GM23338 (cell line): ENCODE data around the gene ABCD1.

Experiments
- CTCF ChIP-seq, 2 experiments: fragments of 200-600 bp in 1 of 2; sonication (generic) in 1 of 2; conservative IDR thresholded peaks; 2 replicates each; pipeline versions ENCODE4 v1.5.1 to v1.6.1; 2016 to 2017; ENCODE audit warnings: antibody characterized with exemption in 2 of 2, low read depth in 2 of 2, mild to moderate bottlenecking in 2 of 2, moderate library complexity in 1 of 2
- EZH2 ChIP-seq: fragments of 200-600 bp; sonication (generic); IDR thresholded peaks from one replicate; pipeline ENCODE4 v1.8.0; 2017; ENCODE audit warnings: antibody characterized with exemption, mild to moderate bottlenecking, low read depth; ENCODE audit not compliant: unreplicated experiment
- JUNB ChIP-seq: IDR thresholded peaks from one replicate; pipeline ENCODE4 v1.6.1; 2016; ENCODE audit warnings: antibody characterized with exemption; ENCODE audit not compliant: unreplicated experiment
- NANOG ChIP-seq: IDR thresholded peaks from 2 replicates; pipeline ENCODE4 v1.6.1; 2016; ENCODE audit warnings: antibody characterized with exemption, borderline replicate concordance
- POLR2AphosphoS5 ChIP-seq: IDR thresholded peaks from 2 replicates; pipeline ENCODE4 v1.6.1; 2016; ENCODE audit warnings: antibody characterized with exemption, low read depth
- REST ChIP-seq: IDR thresholded peaks from one replicate; pipeline ENCODE4 v1.6.1; 2018; ENCODE audit warnings: antibody characterized with exemption; ENCODE audit not compliant: unreplicated experiment

- TF ChIP-seq NANOG (no peak), EZH2 (no peak), REST (no peak), JUNB (no peak), CTCF (conservative IDR thresholded peaks at IDR 0.05; ENCODE audit: low read depth in 2 of 2) (no peak), POLR2AphosphoS5 (no peak)
Observed at GRCh38 chrX:153769158-153769864, 44.7 kb downstream of the ABCD1 start.
